SKM-1 (cell line): ENCODE data around the gene CHPF.

Experiments
- DNase-seq: peaks from one replicate; lab custom pipeline; 2025; ENCODE audit not compliant: unreplicated experiment; lab: John Stamatoyannopoulos, UW

The CHPF gene

DNA sequence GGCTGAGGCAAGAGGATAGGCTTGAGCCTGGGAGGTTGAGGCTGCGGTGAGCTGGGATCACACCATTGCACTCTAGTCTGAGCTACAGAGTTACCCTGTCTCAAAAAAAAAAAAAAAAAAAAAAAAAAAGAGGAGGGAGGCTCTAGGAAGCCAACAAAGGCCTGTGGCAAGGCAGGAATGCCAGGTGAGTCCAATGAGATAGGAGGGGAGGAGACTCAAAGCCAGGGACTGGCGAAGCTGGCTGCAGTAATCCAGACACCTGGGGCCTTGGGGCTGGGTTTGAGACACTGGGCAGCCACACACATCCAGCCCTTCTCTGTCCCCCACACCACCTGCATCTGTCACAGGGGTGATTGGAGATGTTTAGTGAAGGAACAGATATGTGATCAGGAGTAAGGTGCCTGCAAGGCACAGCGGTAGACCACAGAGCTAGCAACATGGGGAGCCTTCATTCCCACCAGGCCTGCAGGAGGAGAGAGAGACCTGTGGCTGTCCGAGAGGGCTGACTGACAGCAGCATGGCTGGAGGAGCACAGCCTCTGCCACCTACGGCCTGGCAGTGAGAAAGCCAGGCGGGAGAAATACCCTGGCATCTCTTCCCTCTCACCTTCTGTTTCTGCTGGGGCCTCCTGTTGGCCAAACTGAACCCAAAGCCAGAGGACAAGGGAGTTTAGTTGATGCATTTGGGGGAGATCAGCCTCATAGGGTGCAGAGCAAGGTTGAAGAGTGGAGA lies 9.5 kb downstream of the CHPF start:
- no peak for DNase-seq

DNA sequence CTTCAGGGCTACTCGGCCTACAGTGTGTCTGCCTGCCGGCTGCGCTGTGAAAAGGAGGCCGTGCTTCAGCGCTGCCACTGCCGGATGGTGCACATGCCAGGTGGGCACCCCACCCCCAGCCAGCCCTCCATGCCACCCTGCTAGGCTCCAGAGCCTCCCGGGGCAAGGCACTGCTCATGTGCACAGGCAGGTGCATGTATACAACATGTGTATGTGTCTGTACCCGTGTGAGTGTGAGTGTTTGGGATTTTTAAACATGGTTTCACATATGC lies 11.3 kb downstream of the CHPF start:
- no peak for DNase-seq

DNA sequence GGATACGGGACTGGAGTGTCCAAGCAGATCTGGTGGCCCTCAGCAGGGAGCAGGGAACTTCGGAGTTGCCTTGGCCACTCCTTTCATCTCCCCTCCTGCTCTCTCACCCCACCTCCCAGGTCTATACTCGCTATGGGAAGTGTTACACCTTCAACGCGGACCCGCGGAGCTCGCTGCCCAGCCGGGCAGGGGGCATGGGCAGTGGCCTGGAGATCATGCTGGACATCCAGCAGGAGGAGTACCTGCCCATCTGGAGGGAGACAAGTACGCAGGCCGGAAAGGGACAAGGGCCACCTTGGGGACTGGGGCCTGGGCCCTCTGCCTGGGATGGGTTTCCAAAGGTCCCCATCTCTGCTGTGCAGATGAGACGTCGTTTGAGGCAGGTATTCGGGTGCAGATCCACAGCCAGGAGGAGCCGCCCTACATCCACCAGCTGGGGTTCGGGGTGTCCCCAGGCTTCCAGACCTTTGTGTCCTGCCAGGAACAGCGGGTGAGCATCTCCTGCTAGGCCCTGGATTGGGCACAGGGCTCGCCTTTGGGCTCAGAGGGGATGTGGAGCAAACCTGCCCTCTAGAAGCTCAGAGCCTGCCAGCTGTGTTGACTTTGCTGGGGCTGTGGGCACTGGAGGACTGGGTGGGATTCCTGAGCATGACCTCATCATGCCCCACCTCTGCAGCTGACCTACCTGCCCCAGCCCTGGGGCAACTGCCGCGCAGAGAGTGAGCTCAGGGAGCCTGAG lies 11.8 kb downstream of the CHPF start:
- DNase-seq: no peak

DNA sequence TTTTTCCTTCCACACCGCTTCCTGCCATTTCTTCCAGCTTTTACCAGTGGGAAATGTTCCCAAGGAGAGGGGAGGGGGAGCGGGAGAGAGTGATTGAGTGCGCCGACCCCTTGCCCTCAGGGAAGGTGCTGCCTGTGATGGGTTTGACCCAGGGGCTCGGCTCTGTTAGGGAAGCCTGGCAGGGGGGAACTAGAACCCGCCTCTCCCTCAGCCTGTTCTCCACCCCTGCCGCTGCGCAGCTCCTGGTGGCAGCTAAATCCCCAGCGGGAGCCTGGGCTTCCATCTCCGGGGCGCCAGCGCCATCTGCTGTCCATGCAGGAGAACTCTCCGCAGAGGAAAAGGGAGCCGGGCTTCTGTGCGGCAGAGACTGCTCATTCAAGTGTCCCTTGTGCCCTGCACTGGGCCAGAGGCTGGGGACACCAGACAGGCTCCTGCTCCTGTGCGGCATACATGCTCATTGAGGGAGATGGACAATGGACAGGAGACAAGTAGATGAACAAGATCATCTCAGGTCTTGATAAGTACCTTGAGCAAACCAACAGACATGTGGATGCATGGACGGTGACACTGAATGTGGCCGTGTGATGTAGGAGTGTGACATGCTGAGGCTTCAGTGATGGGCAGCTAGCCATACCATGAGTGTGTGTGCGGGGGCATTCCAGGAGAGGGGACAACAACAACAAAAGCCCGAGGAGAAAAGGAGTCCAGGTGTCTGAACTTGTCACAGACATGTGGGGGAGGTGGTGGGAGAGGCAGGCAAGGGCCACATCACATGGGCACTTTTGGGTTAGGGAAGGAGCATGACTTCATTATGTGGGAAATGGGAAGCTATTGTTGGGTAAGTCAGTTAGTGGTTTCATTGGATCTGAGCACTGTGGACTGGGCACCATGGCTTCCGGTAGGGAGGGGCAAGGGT lies 13.3 kb downstream of the CHPF start:
- DNase-seq: peak; percentile 72

DNA sequence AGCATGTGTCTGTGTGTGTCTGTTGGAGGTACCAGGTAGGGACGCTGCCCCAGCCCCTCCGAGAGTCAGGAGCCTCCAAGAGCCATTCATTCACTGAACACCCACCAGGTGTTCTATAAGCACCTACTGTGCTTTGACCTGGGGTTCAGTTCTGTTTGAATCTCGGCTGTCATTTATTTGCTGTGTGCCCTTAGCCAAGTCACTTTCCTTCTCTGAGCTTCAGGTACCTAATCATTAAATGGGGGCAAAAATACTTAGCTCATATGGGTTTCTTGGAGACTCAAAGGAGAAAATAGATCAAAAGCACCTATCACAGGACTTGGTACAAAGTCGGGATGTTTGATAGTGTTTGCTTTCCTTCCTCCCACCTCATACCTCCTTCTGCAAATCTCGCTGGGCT lies 16.1 kb downstream of the CHPF start:
- no peak for DNase-seq

DNA sequence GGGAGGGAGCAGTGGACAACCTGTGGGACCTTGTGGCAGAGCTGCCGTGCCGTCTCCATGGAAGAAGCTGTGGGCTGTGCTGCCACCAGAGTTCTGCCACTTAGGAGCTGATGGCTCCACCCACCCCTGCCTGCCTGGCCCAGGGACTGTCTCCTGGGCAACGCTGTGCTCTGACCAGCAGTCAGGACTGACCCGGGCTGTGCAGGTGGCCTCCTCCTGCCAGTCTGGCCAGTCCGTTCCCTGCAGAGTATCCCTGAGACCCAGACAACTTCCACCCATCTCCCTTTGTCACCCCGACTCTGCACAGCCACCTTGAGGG lies 16.6 kb downstream of the CHPF start:
- no peak for DNase-seq

DNA sequence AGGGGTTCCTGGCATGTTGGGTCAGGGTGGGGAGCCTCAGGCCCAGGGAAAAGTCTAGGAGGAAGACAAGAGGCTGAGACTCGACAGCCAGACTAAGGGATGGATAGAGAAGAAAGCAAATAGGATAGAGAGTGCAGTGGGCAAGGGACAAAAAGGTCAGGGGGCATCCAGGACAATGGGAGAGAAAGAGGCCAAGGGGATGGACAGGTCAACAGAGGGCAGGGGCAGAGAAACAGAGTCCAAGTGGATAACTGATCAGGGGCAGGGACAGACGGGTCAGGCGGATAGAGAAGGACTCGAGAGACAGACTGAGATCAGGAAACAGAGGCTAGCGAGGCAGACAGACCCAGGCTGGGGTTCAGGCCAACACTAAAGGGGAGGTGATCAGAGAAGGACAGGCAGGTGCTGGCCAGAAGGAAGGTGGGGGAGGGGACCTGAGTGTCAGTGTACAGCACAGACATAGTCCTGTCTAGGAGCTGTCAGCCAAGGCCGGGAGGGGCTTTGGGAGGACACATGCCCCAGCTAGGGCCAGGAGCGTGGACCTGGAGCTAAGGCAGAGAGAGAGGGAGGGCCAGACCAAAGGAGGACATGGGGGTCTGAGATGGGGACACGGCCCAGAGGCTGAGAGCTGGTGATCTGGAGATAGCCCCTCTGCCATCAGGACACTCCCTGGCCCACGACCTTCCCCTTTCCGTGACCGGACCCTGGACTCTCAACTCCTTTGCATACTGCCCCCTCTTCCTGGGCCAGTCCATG lies 17.1 kb downstream of the CHPF start:
- no peak for DNase-seq

DNA sequence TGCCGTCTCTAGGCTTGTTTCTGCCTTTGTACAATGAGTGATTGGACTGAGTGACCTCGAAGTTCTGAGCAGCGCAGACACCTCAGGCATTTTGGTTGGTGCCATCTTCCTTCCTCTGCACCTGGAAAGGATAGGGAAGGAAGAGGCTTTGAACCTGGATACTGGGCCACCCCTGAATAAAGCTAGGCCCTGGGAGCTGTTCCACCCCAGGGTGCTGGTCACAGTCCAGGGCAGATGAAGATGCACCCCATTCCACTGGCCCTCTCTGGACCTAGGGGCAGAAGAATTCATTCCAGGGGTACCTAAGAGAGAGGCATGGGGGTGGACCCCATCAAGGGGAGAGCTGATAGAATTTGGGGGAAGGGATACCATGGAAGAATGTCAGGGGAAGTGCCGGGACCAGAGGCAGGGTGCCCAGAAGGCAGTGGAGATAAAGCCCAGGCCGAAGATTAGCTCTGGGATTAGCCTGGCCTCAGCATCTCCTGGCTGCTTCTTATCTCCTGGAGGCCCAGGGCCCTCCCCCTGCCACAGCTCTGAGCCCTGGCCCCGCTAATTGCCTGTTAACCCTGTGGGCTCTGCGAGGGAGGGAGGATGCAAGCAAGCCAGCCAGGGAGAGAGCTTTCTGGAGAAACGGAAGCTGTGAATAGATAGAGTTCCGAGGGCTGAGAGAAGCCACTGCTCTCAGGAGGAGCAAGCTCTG lies 17.9 kb downstream of the CHPF start:
- no peak for DNase-seq

DNA sequence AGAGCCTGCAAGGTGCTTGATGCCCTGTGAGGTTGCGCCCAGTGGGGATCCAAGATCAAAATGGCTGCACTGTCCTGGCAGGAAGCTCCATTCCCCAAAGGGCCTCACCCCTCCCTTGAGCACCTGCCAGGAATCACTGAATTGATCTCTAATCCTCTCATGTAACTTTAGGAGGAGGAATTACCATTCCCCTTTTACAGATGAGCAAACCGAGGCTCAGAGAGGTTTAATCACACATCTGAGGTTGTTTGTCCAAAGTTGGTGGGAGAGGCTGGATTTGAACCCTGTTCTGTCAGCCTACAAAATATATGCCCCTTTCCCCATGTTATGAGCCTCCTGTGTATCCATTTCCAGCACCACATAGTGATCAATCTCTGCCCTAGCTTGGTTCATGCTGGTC lies 18.8 kb downstream of the CHPF start:
- DNase-seq: no peak

DNA sequence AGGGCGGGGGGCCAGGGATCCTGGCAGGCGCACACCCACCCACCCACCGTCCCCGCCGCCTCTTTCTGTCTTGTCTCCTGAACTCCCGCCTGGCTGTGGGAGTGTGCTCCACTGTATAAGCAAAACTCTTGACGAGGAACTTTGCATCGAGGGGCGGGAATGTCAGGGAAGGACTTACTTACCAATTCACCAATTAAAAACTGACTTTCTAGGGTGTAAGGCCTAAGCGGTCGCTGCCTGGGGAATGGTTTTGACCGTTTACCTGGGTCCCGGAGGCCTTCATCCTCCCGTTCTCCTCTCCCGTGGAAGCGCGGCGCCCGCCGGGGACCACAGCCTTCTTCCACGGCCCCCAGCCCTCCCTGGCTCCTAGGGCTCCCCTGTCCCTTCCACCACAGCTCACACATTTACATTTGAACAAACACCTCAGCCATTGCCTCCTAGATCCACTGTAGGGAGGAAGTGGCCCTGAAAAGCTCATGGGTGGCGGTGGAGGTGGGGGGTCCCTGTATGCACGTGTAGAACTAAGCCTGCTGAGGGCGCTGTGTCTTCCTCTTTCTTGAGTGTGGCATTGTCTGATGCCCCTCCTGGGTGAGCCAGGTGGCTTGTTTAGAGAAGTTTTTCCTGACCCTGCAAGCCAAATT lies 20.5 kb downstream of the CHPF start:
- DNase-seq: no peak

DNA sequence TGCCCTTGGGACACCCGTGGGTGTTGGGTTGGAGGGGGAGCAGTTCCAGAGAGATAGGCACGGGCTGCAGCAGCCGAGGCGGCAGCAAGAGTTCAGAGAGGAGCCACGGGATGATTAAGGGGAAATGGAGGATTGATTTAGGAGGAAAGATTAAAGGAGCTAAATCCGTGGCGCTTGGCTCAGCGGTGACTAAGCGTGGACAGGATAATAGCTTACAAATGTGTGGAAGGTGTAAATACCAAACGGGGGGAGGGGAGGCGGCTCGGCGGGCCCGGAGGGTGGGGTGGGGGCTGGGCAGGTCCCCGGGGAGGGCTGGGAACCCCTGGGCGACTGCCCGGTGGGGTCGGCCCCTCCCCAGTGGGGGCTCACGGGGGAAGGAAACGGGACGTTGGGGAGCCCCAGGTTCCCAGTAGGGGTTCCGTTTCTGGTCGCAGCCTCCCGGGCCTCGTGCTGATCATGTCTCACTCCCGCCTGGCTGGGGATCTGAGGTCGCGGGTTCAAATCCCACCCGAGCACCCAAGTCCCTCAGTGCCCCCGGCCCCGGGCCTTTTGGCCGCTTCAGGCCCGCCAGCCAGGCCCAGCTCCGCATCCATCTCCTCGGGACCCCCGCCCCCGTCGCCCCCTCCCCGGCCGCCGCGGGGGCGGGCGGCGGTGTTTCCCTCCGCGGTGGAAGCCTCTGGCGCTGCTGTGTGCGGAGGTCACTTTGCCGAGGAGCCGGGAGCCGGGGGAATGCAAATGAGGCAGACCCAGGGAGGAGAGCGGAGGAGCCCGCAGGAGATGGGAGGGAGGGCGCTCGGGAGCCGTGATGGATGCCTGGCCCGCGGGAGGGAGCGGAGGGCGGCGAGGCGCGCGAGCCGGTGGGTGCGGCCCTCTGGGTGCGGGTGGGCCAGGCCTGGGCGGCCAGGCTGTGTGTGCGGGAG lies 21.2 kb downstream of the CHPF start:
- no peak for DNase-seq

DNA sequence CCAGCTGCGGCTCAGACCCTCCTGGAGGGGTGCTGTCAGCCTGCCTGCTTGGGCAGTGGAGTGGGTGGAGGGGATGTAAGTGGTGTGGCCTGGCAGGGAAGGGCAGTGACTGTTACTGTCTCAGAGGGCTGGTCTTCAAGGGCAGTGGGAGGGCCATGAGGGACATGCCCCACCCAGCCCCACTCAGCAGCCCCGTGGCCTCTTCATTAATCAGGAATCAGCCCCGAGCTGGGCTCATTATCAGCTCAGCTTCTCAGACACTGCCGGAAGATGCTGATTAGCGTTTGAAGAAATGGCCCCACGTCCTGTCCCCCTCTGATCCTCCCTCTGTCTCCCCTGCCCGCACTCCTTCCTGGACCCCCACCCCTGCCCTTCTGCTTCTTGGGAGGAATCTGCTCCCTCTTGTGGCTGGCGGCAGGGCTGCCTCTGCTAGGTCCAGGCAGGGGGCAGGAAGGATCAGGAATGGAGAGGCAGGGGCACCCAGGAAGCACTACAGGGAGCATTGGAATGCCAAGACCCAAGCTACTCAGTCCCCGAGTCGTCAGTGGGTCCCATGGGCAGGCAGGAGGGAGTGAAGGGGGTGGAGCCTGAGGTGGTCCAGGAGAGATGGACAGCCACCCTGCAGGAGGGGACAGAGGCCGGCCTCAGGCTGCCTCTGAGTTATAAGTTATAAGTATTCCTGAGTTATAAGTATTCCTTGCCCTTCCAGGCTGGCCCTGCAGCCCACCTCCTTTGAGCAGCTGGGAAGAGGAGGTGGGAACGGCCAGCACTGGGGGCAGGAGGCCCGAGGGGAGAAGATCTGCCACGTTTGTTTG lies 22.3 kb downstream of the CHPF start:
- no peak for DNase-seq

DNA sequence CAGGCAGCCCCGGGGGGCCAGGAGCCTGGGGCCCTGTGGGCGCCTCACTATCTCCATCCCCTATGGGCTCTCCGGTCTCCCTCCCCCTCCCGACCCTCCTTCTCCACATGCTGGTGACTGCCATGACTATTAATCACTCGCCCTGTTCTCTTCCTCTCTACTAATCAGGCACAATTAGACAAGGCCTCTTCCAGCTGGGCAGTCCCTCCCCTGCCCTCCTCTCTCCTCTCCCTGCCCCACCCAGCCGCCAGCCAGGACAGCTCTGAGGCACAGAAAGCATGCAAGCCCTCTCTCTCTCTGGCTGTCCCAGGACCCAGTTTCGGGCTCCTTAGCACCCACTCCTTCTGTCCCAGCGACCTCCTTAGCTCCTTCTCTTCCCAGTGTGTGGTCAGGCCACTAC lies 23.5 kb downstream of the CHPF start:
- DNase-seq: no peak

DNA sequence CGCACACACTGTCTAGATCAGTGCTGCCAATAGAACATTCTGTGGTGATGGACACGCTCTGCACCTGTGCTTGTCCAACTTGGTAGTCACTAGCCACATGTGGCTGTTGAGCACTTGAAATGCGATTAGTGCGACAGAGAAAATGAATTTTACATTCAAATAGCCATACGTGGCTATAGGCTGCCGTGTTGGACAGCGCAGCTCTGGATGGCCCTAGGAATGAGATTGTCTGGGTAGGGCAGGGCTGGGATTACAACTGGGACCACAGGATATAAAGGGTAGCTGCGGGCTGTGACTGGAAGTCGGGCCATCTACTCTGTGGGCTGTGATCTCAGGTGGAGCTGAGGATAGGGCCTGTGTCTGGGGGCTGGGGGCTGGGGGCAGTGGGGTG lies 24.1 kb downstream of the CHPF start:
- DNase-seq: no peak

DNA sequence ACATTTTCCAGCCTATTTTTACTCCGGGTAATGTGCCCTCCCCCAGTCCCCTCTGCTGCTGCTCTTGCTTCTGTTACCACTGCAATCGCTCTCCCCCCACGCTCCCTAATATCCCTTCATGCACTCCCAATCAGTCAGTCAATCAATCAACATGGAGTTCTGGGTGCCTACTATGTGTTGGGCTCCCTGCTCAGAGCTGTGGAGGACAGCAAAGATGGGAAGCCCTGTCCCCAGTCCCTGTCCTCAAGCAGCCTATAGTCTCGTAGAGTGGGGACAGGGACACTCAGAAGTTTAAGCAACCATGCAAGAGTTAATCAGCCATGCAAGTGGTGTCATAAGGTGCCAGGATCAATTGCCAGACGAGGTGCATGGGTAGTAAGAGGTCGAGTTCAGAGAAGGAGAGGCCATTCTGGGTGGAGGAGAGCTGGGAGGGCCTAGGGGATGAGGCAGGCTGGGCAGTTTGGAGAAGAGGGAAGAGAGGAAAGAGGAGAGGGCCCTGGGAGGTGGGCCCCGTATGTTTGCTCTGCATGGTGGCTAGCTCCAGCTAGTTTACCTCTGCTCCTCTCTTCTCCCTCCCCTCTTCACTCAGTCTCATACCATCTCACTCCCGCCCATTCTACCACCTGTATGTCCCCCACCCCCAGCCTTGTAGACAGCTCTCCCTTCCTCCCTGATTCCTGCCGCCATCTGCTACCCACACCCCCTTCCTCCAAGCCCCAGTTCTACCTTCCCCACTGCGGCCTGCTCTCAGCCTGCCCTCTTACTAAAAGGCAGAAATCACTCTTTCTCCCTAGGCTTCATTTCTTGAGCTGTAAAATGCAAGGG lies 25.4 kb downstream of the CHPF start:
- no peak for DNase-seq

DNA sequence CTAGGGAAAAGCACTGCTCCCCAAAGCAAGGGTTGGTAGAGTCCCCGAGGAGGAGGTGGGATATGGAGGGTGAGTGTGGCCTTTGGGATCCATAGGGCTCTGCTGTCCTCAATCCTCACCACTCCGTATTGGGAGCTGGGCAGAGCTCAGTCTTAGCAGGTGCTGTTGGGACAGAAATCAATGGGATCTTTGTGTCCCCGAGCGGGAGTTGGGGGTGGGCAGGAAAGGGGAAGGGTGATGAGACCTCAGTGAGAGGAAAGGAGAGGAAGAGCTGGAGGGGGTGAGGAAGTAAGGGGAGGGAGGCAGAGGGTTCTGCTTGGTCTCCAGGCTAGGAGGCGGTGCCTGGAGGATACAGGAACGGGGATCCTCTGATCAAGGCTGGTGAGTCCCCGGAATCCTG lies 26.7 kb downstream of the CHPF start:
- DNase-seq: no peak

DNA sequence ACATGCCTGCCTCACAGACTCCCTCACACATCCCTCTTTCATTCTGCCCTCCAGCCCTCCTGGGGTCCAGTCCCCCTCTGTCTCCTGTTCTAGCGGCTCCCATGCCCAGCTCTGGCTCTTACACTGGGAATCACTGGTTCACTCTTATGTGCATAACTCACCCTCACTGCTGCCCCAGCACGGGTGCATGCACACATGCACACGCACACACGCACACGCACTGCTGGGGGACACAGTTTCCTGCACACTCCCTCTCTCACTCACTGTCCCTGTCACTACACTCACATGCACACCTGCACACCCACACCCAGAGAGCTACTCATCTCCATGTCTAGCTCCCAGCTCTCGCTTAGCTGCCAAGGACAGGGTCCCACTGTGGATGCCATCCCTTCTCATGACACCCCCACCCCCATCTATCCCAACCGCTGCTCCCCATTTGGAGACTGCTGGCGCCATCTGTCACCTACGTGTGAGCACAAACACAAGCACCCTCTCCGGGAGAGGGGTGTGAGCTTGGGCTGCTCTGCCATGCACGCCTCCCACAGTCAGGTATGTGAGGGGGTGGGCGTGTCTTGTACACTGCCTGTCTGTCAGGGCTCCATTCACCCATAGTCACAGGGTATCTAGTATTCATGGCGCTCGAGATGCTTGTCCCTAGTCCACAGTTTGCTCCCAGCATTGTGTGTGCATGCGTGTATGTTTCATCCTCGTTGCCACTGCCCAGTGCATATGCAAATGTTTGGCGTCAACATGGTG lies 27.6 kb downstream of the CHPF start:
- no peak for DNase-seq
